OCI-LY1 (cell line): Measurements from ENCODE around the gene LCE1B.

Experiments
- H2AFZ ChIP-seq: fragments of 200-600 bp; sonication (generic), shearing (Covaris generic); 2 replicates; pipeline ENCODE4 v1.6.0; 2014; ENCODE audit warnings: antibody characterized with exemption, mild to moderate bottlenecking, low read length
- H3F3A ChIP-seq: fragments of 200-600 bp; sonication (generic), shearing (Covaris generic); 2 replicates; pipeline ENCODE4 v1.6.0; 2014; ENCODE audit warnings: mild to moderate bottlenecking, antibody characterized with exemption, low read length, moderate library complexity; ENCODE audit not compliant: insufficient read depth
- H3K27ac ChIP-seq: fragments of 200-600 bp; sonication (generic); 2 replicates; pipeline ENCODE4 v1.5.1; 2014; ENCODE audit warnings: low read length, mixed run types, mild to moderate bottlenecking, low read depth; ENCODE audit not compliant: poor library complexity, severe bottlenecking
- H3K27me3 ChIP-seq: fragments of 200-600 bp; sonication (generic); 2 replicates; pipeline ENCODE4 v1.6.0; 2014; ENCODE audit warnings: antibody characterized with exemption, mild to moderate bottlenecking, low read length, moderate library complexity; ENCODE audit not compliant: insufficient read depth
- H3K36me3 ChIP-seq: fragments of 200-600 bp; sonication (generic); 2 replicates; pipeline ENCODE4 v1.6.1; 2014; ENCODE audit warnings: mild to moderate bottlenecking, antibody characterized with exemption, low read length, moderate library complexity, mixed read lengths; ENCODE audit not compliant: insufficient read depth
- H3K4me1 ChIP-seq: fragments of 200-600 bp; sonication (generic); 2 replicates; pipeline ENCODE4 v1.5.1; 2014; ENCODE audit warnings: mild to moderate bottlenecking, low read length, moderate library complexity; ENCODE audit not compliant: insufficient read depth, severe bottlenecking
- H3K4me2 ChIP-seq: fragments of 200-600 bp; sonication (generic), shearing (Covaris generic); 2 replicates; pipeline ENCODE4 v1.6.1; 2014; ENCODE audit warnings: low read length
- H3K4me3 ChIP-seq: fragments of 200-600 bp; sonication (generic); 2 replicates; pipeline ENCODE4 v1.5.1; 2014; ENCODE audit warnings: low read length, low read depth, mild to moderate bottlenecking, mixed read lengths; ENCODE audit not compliant: poor library complexity, severe bottlenecking
- H3K79me2 ChIP-seq: fragments of 200-600 bp; shearing (Covaris generic); 2 replicates; pipeline ENCODE4 v1.6.1; 2016; ENCODE audit warnings: mixed run types, low read length, mixed read lengths; ENCODE audit not compliant: insufficient read depth
- H3K9ac ChIP-seq: fragments of 200-600 bp; sonication (generic), shearing (Covaris generic); 2 replicates; pipeline ENCODE4 v1.6.1; 2014; ENCODE audit warnings: mild to moderate bottlenecking, low read length, mixed read lengths
- H3K9me2 ChIP-seq: fragments of 200-600 bp; sonication (generic), shearing (Covaris generic); 2 replicates; pipeline ENCODE4 v1.6.1; 2014; ENCODE audit warnings: low read depth, mild to moderate bottlenecking, low read length, mixed read lengths
- H3K9me3 ChIP-seq: fragments of 200-600 bp; shearing (Covaris generic); 2 replicates; pipeline ENCODE4 v1.6.1; 2014; ENCODE audit warnings: low read length, mixed read lengths
- H4K20me1 ChIP-seq: fragments of 200-600 bp; sonication (generic), shearing (Covaris generic); 2 replicates; pipeline ENCODE4 v1.6.0; 2016; ENCODE audit warnings: mild to moderate bottlenecking, low read length; ENCODE audit not compliant: insufficient read depth
- CTCF ChIP-seq: fragments of 200-600 bp; sonication (generic), shearing (Covaris generic); IDR thresholded peaks from 2 replicates; pipeline ENCODE4 v1.5.1; 2017; ENCODE audit warnings: mild to moderate bottlenecking, antibody characterized with exemption, low read length, moderate library complexity, mixed read lengths
- EZH2 ChIP-seq: fragments of 200-600 bp; sonication (generic), shearing (Covaris generic); IDR thresholded peaks from 2 replicates; pipeline ENCODE4 v1.8.0; 2017; ENCODE audit warnings: borderline replicate concordance, mixed run types, mild to moderate bottlenecking, antibody characterized with exemption, low read length, moderate library complexity, mixed read lengths

Gene LCE1B

DNA sequence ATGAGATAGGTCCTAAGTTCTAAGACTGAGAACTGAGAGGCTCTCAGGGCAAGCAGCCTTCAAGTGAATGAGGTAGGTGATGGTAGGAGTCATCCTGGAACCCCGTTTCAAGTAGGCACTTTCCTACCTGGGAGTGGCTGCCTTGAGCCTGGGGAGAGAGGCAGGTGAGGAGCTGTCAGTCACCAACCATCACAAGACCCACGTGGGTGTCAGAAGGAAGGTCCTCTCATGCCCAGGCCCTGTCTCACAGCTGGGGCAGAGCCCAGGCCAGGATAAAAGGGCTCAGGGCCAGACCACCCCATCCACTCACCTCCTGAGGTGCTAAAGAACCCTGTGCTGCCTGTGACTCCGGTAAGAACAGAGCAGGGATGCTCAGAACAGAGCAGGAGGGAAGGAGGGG, 15.3 kb upstream of the LCE1B start, which contains the start of gene LCE1D:
Gene LCE1D, plus strand, starts transcription at position 301 of the 400 bp plus-strand sequence. CDS start 1,074 bp downstream, outside the sequence.
- no peak within 1 kb of the TSS for H3K9ac ChIP-seq
- H3K79me2 ChIP-seq: no peaks in the 10 kb centered on the region
- no peaks in the 10 kb centered on the region for H3K9me3 ChIP-seq
- H3K4me1 ChIP-seq: no peaks in the 10 kb centered on the region
- H3K4me2 ChIP-seq: no peak within 1 kb of the TSS
- H2AFZ ChIP-seq: no peak within 1 kb of the TSS
- H3K36me3 ChIP-seq: no peaks in the 10 kb centered on the region
- no peaks in the 10 kb centered on the region for H3K27me3 ChIP-seq
- no peak within 1 kb of the TSS for H3K4me3 ChIP-seq
- TF ChIP-seq CTCF (no peak), EZH2 (no peak)
- H4K20me1 ChIP-seq: no peaks in the 10 kb centered on the region
- no peak within 1 kb of the TSS for H3K27ac ChIP-seq
- no peaks in the 10 kb centered on the region for H3K9me2 ChIP-seq
- H3F3A ChIP-seq: no peaks in the 10 kb centered on the region

GRCh38 chr1:152801333-152801732, 10.4 kb upstream of the LCE1B start:
- TF ChIP-seq EZH2 (no peak), CTCF (no peak)
- H3K9ac ChIP-seq: no peak overlapping the region
- no peak overlapping the region for H2AFZ ChIP-seq
- H3K27ac ChIP-seq: no peak overlapping the region
- no peaks in the 10 kb centered on the region for H3F3A ChIP-seq
- no peaks in the 10 kb centered on the region for H3K36me3 ChIP-seq
- no peak overlapping the region for H3K4me3 ChIP-seq
- H3K4me1 ChIP-seq: no peaks in the 10 kb centered on the region
- H4K20me1 ChIP-seq: no peaks in the 10 kb centered on the region
- H3K4me2 ChIP-seq: no peak overlapping the region
- H3K79me2 ChIP-seq: no peaks in the 10 kb centered on the region
- no peaks in the 10 kb centered on the region; the same call in 1 of the 2 replicates for H3K27me3 ChIP-seq
- H3K9me2 ChIP-seq: no peaks in the 10 kb centered on the region
- no peaks in the 10 kb centered on the region for H3K9me3 ChIP-seq

DNA sequence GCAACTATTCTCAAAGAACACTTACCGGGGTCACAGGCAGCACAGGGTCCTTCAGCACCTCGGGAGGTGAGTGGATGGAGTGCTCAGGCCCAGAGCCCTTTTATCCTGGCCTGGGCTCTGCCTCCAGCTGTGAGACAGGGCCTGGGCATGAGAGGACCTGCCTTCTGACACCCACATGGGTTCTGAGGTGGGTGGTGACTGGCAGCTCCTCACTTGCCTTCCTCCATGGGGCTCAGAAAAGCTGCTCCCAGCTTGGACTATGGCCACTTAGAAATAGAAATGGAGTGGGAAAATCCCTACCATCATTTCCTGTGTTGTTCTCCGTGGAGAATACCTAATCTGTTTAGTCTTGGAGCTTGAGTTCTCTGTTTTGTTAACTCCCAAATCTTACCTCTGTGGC, 5.2 kb upstream of the LCE1B start, which contains the start of gene LCE1C:
Gene LCE1C, minus strand, starts transcription at position 76 of the 400 bp plus-strand sequence. CDS start 1,173 bp downstream, outside the sequence.
- no peak within 1 kb of the TSS for H3K27ac ChIP-seq
- H3K9me3 ChIP-seq: no peaks in the 10 kb centered on the region
- H3K9me2 ChIP-seq: no peaks in the 10 kb centered on the region
- H3K4me2 ChIP-seq: no peak within 1 kb of the TSS
- TF ChIP-seq CTCF (no peak), EZH2 (no peak)
- H2AFZ ChIP-seq: no peak within 1 kb of the TSS
- H3K79me2 ChIP-seq: no peaks in the 10 kb centered on the region
- H3K4me3 ChIP-seq: no peak within 1 kb of the TSS
- H3K27me3 ChIP-seq: no peaks in the 10 kb centered on the region; the same call in 1 of the 2 replicates
- H3K9ac ChIP-seq: no peak within 1 kb of the TSS
- H3F3A ChIP-seq: no peaks in the 10 kb centered on the region
- no peaks in the 10 kb centered on the region for H4K20me1 ChIP-seq
- H3K36me3 ChIP-seq: no peaks in the 10 kb centered on the region
- no peaks in the 10 kb centered on the region for H3K4me1 ChIP-seq
